Measurements from ENCODE around the gene HSD17B12.

DNA sequence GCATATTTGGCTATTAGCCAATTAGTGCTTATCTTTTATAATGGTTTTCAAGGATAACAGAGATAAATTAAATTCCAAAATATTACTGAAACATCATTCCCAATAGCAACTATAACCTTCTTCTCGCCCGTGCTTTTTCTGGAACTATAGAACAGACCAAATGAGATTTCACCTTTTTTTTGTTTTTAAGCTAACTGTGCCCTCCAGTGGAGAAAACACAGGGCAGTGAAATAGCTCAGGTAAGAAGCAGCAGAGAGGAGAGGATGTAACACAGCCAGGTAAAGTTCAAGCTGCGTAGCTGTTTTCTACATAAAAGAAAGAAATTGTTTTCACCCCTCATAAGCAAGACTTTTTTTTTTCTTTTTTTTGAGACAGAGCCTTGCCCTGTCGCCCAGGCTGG lies 28.2 kb downstream of the HSD17B12 start:
- TF ChIP-seq EP300 (IDR thresholded peaks at IDR 0.05) (no peak), POLR2A (IDR thresholded peaks at IDR 0.05) (no peak)
- TF ChIP-seq, protein P1, sequence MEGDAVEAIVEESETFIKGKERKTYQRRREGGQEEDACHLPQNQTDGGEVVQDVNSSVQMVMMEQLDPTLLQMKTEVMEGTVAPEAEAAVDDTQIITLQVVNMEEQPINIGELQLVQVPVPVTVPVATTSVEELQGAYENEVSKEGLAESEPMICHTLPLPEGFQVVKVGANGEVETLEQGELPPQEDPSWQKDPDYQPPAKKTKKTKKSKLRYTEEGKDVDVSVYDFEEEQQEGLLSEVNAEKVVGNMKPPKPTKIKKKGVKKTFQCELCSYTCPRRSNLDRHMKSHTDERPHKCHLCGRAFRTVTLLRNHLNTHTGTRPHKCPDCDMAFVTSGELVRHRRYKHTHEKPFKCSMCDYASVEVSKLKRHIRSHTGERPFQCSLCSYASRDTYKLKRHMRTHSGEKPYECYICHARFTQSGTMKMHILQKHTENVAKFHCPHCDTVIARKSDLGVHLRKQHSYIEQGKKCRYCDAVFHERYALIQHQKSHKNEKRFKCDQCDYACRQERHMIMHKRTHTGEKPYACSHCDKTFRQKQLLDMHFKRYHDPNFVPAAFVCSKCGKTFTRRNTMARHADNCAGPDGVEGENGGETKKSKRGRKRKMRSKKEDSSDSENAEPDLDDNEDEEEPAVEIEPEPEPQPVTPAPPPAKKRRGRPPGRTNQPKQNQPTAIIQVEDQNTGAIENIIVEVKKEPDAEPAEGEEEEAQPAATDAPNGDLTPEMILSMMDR (IDR thresholded peaks at IDR 0.05) = no peak

All from ovary (tissue), 3 donors.